NB4 (cell line): Measurements from ENCODE around the gene HSPB1.

Experiments used
- DNase-seq: peaks from one replicate; pipeline ENCODE4 v3.0.0; 2010; ENCODE audit warnings: low read depth
- H3K4me3 ChIP-seq: one replicate; pipeline ENCODE4 v1.5.1; 2011; ENCODE audit warnings: mild to moderate bottlenecking, low read depth, low read length, moderate library complexity
- MYC ChIP-seq: IDR thresholded peaks from 2 replicates; pipeline ENCODE4 v1.6.1; 2011; ENCODE audit warnings: low read depth, low read length
- POLR2A ChIP-seq: IDR thresholded peaks from 2 replicates; pipeline ENCODE4 v1.6.1; 2011; ENCODE audit warnings: mild to moderate bottlenecking; ENCODE audit not compliant: insufficient read length; ENCODE audit errors: extremely low read depth
- TF ChIP-seq, protein P1 (sequence below): IDR thresholded peaks from one replicate; pipeline ENCODE4 v1.5.1; 2012; ENCODE audit warnings: low read depth, low read length
- TF ChIP-seq, protein P2 (sequence below): IDR thresholded peaks from 2 replicates; pipeline ENCODE4 v1.6.1; 2011; ENCODE audit warnings: low read depth, low read length

HSPB1 gene

GRCh38 chr7:76278540-76278939 lies 23.9 kb upstream of the HSPB1 start:
- no peak overlapping the region for H3K4me3 ChIP-seq
- TF ChIP-seq MYC (no peak), POLR2A (no peak)
- TF ChIP-seq, protein P1, sequence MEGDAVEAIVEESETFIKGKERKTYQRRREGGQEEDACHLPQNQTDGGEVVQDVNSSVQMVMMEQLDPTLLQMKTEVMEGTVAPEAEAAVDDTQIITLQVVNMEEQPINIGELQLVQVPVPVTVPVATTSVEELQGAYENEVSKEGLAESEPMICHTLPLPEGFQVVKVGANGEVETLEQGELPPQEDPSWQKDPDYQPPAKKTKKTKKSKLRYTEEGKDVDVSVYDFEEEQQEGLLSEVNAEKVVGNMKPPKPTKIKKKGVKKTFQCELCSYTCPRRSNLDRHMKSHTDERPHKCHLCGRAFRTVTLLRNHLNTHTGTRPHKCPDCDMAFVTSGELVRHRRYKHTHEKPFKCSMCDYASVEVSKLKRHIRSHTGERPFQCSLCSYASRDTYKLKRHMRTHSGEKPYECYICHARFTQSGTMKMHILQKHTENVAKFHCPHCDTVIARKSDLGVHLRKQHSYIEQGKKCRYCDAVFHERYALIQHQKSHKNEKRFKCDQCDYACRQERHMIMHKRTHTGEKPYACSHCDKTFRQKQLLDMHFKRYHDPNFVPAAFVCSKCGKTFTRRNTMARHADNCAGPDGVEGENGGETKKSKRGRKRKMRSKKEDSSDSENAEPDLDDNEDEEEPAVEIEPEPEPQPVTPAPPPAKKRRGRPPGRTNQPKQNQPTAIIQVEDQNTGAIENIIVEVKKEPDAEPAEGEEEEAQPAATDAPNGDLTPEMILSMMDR = no peak
- TF ChIP-seq, protein P2, sequence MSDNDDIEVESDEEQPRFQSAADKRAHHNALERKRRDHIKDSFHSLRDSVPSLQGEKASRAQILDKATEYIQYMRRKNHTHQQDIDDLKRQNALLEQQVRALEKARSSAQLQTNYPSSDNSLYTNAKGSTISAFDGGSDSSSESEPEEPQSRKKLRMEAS = no peak
- DNase-seq = peak; percentile 58

- no peak for DNase-seq
- no peak overlapping the region for H3K4me3 ChIP-seq
- no peak for TF ChIP-seq POLR2A
Measured at GRCh38 chr7:76280408-76280807, 22.1 kb upstream of the HSPB1 start.

- no peak for DNase-seq
- H3K4me3 ChIP-seq = no peak overlapping the region
- TF ChIP-seq POLR2A (no peak), MYC (no peak)
- TF ChIP-seq, protein P1 = no peak
- TF ChIP-seq, protein P2 = no peak
Measured at GRCh38 chr7:76281006-76281705, 21.3 kb upstream of the HSPB1 start.

DNA sequence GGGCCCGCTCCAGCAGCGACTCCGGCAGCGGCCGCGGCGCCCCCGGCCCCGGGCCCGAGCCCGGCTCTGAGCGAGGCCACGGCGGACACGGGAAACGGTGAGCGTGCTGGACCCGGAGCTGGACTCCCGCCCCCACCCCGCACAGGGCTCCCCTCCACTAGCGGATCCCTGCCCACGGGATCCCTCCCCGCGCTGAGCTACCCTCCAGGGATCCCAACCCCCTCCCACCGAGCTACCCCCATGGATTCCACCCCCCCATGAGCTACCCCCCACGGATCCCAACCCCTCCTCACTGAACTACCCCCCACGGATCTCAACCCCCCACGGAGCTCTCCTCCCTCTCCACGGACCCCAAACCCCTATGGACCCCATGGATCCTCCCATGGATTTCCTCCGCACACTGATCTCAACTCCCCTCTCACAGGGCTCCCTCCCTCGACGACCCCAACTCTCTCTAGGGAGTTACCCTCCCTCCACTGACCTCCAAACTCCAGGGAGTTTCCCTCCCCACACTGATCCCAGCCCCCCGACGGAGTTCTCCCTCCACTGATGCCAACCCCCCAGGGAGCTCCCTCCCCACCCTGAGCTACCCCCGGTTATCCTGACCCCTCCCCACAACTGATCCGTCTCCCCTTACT lies 20.6 kb upstream of the HSPB1 start:
- no peak for DNase-seq
- H3K4me3 ChIP-seq = no peak overlapping the region
- TF ChIP-seq POLR2A (no peak), MYC (no peak)
- TF ChIP-seq, protein P1 = no peak
- TF ChIP-seq, protein P2 = no peak

- H3K4me3 ChIP-seq = no peak overlapping the region
Measured at GRCh38 chr7:76282344-76283253, 19.9 kb upstream of the HSPB1 start.

More at GRCh38 chr7:76282344-76283253, 19.9 kb upstream of the HSPB1 start:
- TF ChIP-seq, protein P2 = no peak
- TF ChIP-seq MYC (no peak), POLR2A (no peak)
- TF ChIP-seq, protein P1 = no peak
- no peak for DNase-seq
